Activated CD4-positive, CD25-positive, alpha-beta regulatory T cell treated with anti-CD3 and anti-CD28 coated beads, Interleukin-2, amount 50 U/mL, for 16 hours (primary cell): Measurements from ENCODE around the gene DTX4.

Experiments
- DNase-seq: peaks from one replicate; pipeline ENCODE4 v3.0.0-alpha.2; 2020; ENCODE audit warnings: low read depth, low spot score

The DTX4 gene

DNA sequence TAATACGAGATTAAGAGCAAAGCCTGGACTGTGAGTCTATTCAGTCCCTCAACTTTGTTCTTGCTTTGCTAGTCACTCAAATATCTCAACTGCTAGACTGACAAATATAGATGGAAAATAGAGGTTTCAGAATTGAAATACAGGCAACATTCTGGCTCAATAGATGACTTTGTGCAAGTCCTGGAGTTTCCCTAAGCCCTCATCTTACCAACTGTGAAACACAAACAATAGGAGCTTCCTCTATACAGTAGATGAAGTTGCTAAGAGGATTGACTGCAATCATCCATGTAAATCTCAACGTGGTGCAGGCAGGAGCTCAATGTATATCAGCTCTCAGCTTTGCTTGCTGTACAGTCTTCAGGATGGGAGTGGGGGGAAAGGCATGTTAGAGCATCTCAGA is 47.0 kb downstream of the DTX4 start:
- no peak for DNase-seq

- DNase-seq, result no peak
Measured at GRCh38 chr11:59219836-59220235, 47.9 kb downstream of the DTX4 start.

DNA sequence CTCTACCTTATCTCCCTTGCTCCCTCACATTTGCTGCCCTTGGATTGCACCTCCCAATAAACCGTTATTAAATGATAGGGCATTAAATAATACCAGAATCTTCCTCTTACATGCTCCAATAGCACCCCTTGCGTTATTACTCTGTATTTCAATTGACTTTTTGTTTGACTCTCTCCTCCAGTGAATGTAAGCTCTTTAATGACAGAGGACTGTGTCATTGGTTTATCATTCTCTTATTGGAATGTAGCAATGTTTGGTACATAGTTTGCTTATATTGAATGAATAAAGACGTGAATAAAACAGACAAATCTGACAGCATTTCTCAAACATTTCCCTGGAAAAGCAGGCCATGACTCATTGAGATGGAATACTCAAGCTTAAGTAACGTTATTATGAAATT is 49.5 kb downstream of the DTX4 start:
- no peak for DNase-seq

DNA sequence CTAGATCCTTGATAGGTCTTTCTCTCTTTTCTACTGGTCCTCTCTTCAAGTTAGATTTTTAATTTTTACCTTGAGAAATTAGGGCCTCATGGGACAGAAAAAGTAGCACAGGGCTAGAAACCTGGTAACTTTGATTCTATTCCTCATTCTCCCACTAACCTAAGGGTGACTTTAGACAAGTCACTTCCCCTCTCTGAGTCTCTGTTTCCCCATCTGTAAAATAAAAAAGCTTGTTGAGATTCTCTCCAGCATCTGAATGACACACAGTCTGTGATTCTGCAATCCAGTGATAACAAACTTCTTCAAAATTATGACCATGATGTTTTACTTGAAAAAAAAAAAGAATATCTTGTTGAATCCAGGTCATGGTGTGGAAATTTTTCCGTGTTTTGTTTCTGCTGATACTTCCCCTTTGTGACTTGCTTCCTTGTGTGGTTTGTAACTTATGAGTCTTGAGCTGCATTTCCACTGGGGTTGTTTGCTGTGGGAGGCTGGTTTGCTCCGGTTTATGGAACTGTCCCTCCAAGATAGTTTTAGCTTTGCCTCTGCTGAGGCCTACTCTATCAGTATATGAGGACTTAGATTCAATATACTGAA is 50.6 kb downstream of the DTX4 start:
- no peak for DNase-seq

- DNase-seq, result no peak
Measured at GRCh38 chr11:59223177-59223576, 51.2 kb downstream of the DTX4 start.

DNA sequence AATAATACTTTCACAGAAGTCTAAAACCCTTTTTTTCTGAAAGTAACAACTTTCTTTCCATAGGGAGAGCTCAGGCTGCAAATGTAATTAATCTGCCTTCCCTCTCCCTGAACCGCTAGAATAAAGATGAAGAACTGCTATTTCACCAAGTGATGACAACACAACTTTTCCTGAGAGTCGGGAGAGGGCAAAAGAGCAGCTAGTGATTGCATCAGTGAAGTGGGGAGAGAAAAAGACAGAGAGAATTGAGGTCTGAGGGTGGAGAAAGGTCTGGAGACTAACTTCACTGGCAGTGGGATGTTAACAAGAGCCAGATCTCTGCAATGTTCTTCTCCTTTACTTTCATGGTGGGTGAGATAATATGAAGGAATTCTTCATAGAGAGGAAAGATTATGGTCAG is 51.7 kb downstream of the DTX4 start:
- no peak for DNase-seq

- no peak for DNase-seq
Measured at GRCh38 chr11:59224351-59224928, 52.5 kb downstream of the DTX4 start.

DNA sequence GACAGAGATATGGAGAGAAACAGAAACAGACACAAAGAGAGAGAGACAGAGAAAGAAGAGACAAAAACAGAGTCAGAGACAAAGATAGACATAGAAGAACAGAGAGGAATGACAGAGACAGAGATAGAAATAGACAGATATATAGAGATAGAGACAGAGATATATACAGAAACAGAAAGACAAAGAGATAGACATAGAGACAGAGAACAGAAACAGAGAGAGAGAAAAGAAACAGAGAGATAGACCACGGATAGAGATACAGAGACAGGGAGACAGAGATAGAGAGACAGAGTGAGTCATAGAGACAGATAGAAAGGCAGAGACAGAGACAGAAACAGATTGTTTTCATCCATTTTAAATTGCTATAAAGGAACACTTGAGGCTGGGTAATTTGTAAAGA is 53.1 kb downstream of the DTX4 start:
- no peak for DNase-seq

GRCh38 chr11:59226396-59226795 is 54.5 kb downstream of the DTX4 start:
- no peak for DNase-seq

DNA sequence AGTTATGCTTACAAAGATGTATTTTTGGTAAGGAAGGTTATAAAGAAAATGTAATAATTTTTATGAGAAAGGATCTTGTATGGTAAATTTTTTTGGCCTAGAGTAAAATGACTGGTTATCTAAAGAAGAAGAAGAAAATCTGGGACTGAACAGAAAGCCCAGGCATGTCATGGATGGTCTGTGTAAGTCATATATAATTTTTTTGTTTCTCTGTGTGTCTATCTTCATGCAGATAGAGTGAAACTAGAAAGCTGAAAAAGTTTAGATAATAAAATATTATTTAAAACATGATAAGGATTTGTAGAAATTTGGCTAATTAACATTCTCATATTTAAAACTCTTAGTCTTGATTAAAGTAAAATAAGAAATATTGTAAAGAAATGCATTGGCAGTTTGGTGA is 68.4 kb downstream of the DTX4 start:
- no peak for DNase-seq

GRCh38 chr11:59243633-59244032 is 71.7 kb downstream of the DTX4 start:
- no peak for DNase-seq

DNA sequence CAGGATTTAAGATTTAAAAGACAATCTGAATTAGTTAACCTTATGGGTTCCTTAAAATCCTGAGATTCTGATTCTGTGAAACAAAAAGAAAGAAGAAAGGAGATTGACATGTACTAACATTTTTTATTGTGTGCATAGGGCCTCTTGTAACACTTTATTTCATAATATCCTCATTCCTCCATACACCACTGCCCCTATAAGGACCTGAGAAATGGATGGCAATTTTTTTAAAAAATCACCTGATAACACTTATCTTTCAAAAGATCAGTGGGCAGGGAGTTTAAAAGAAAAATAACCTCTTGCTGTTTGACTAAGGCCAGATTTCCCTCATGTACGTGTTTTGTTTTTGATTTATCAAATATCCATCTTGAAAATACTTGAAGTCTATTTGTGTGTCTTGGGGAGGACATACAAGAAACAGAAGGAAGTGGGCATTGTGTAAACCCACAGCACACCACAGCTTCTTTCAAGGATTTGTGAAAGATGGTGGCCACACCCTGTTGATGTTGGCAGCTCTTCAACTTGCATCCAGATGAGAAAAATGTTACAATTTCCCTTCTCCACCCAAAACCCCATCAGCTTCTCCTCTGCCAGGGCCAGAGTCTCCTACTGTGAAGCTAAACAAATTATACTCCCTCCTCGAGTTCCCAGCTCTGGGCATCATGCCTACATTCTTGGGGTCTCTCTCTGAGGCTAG is 75.7 kb downstream of the DTX4 start:
- no peak for DNase-seq

GRCh38 chr11:59249535-59249934 is 77.6 kb downstream of the DTX4 start:
- DNase-seq, result no peak

DNA sequence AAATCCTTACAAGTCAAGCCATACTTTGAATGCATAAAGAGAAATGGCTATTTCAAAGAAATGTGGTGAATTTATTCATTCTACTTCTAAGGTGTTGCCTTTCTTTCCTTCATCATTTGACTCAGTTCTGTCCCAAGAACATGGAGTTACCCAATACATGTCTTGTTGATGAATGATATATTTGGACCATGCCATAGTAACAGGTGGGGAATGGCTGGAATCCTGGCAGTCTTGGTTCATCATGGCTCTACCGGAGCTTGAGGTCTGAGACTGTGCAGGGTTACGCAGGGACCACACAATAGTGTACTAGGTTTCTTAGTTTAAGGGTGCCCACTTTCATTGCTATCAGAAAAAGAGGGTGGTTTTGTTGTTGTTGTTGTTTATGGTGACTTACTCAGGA is 81.1 kb downstream of the DTX4 start:
- no peak for DNase-seq

DNA sequence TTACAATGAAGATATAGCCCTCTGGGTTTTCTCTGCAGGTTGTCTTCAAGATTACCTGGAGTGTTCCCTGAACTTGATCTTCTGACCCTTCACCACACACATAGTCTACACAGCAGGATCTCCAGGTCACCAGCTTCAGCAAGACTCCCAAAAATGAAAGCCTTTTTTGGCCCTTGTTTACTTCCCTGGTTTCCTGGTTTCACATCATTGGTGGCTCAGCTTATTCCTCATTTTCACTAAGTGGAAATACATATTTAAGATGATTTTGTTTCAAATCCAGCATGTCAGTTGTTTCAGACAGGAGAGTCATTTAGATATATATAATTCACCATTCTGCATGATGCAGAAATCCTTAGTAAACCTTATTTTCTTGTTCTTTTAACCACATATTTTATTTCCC is 82.4 kb downstream of the DTX4 start:
- DNase-seq, result no peak

GRCh38 chr11:59255281-59255680 is 83.3 kb downstream of the DTX4 start:
- no peak for DNase-seq
